HG03469 (cell line): ENCODE results near the gene OR13C8.

Experiments
- ATAC-seq: cut with Tn5 transposase; IDR thresholded peaks from one replicate; pipeline ENCODE4 v1.9.1; 2021; ENCODE audit warnings: mild to moderate bottlenecking, moderate library complexity, moderate number of reproducible peaks; ENCODE audit not compliant: unreplicated experiment

The OR13C8 gene

GRCh38 chr9:104611213-104611612 is 42.2 kb downstream of the OR13C8 start:
- ATAC-seq, result no peak

- no peak for ATAC-seq
Observed at GRCh38 chr9:104617418-104617817, 48.5 kb downstream of the OR13C8 start.

- ATAC-seq, result no peak
Observed at GRCh38 chr9:104618104-104618503, 49.1 kb downstream of the OR13C8 start, which contains the start of gene OR13C9. Gene OR13C9, minus strand, starts transcription at chr9:104618204. Its CDS starts 0 bp downstream, at chr9:104618204.
